Measurements from ENCODE around the gene NFU1.

- TF ChIP-seq EZH2phosphoT487 (IDR thresholded peaks at IDR 0.05; ENCODE audit: insufficient read depth, low read depth) (no peak), EZH2 (IDR thresholded peaks at IDR 0.05; ENCODE audit: insufficient read depth, poor library complexity, severe bottlenecking) (no peak)
Measured at GRCh38 chr2:69405306-69405705, 31.9 kb downstream of the NFU1 start.

Measured in GM23248 (cell line).